GM21360 (cell line): ENCODE data around the gene MTMR1.

Source experiments
- ATAC-seq: cut with Tn5 transposase; IDR thresholded peaks from one replicate; pipeline ENCODE4 v1.9.1; 2021; ENCODE audit warnings: mild to moderate bottlenecking, moderate library complexity; ENCODE audit not compliant: unreplicated experiment

MTMR1 gene

GRCh38 chrX:150696331-150696730 is 3.1 kb downstream of the MTMR1 start:
- ATAC-seq: no peak

DNA sequence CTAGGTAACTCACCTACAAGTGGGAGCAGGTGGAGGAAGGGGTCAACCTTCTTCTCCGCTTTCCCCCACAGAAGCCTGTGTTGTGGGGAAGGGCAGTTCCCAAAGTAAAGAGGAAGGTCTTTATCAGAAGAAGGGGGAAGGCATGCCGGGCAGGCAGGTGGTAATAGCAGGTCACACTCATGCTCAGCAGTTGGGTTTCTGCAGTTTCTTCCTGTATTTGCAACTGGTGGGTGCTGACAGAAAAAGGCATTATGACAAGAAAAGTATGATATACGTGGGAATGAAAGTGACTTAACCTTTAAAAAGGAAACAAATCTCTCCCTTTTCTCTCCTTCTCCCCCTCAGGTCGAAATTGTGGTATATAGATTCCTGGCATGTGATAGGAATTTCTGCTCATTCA is 3.7 kb downstream of the MTMR1 start:
- no peak for ATAC-seq

GRCh38 chrX:150697641-150698040 is 4.4 kb downstream of the MTMR1 start:
- no peak for ATAC-seq

DNA sequence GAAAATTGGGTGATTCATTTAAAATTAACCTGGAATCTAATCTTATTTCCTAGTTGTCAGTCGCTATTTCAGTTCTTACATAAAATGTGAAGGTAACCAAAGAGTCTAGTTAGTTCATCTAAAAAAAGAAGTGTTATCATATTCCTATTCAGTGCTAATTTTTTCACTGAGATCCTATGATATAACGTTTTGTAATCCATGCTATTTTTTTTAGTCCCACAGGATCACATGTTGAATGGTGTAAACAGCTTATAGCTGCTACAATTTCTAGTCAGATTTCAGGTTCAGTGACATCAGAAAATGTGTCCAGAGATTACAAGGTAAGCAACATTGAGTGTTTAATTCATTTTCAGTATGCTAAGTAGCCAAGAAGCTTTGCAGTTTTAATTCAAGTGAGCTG is 5.8 kb downstream of the MTMR1 start:
- ATAC-seq: no peak

DNA sequence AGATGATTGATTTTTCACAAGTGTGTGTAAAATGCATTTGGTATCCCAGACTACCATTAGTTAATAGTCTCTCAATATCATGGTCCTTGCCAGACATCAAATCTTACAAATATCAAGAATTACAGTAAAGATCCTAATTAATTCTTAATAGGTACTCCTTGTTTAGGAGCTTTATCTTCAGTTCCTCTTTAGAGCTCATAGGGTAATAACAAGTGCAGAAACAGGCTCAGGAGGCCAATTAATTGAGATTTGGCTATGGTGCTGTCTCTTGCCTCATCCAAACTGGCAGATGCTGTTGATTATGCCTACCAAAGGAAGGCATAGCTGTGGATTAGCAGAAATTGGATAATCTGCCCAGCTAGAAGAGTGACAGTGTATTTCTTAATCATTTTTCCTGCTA is 6.9 kb downstream of the MTMR1 start:
- ATAC-seq: no peak

GRCh38 chrX:150701377-150701776 is 8.2 kb downstream of the MTMR1 start:
- no peak for ATAC-seq

DNA sequence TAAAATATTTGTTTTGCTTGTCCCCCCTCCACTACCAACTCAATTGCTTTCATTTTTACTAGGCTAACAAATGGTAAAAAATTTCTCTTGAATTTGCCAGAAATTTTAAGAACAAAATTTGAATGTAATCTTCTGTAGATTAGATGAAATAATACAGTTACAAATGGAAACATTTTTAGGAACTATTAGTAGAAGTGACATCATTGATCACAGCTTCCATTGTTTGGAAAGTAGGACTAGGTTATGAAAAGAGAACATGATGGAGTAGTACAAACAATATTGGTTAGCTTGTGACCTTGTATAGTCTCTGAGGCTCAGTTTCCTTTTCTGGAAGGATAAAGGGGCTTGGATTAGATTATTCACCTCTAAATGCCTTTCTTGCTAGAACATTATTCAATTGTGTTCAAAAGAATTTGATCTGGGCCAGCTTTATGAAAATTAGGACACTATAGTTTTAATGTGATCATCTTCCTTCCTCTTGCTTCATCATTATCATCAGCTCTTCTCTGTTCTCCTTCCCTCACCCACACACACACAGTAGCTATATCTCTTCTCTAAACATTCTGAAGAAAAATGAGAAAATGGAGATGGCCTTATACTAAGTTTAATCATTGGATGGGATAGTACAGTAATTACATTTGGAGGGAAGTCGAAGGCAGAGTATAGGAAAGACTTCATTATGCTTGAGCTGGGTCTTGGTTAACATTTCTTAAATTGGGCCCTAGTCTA is 9.9 kb downstream of the MTMR1 start:
- ATAC-seq: no peak

DNA sequence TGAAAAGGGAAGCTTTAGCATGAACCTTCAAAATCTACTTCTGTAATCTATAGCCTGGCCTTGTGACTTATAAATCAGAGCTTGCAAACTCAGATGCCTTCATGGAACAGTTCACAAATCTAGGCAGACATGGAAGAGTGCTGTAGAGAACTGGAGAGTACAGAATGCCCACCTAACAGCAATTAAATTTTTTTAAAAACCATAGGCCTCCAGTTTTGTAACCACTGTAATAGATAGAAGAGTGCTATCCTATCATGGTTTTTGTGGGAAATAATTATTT is 10.4 kb downstream of the MTMR1 start:
- no peak for ATAC-seq

DNA sequence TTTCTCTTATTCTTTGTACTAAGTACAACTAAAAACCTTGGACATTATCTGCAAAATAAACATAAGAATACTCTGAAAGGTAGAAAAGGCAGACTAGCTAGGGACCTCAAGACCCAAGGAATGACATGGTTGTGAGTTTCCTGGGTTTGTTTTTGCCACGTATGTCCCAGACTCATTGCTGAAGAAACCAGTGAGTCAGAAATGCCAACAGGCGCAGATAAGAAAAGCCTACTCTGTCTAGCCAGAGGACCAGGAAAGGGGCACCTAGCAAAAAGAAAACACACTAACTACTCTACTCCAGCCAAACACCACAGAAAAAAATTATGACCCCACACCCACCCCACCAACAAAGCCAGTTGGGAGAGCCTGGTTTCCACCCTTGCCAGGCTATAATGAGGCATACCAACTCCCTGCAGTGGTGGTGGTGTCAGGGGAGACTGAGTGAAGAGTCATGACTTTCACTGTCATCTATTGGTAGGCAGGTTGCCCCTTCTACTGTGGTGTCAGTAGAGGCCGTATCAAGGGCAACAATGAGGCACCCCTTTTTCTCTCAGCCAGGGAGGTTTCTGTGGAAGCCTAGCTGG is 10.9 kb downstream of the MTMR1 start:
- no peak for ATAC-seq

- no peak for ATAC-seq
Observed at GRCh38 chrX:150712619-150713018, 19.4 kb downstream of the MTMR1 start.

DNA sequence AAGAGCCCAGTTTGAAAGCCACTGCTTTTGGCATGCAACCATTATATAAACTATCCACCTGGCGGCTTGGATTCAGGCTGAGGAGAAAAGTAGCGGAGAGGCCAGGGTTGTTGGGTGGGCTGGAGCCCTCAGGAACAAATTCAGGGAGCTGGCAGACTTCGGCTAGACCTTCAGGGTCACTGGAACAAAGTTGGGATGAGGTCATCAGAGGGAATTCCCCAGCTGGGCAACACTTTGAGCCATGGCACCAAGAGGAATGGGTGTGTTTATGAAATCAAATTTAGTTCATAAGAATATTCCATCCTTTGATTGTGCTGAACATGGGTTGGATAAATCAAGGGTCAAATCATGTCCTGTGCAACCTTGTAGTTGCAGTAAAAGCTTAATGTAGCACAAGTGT is 22.0 kb downstream of the MTMR1 start:
- ATAC-seq: no peak

DNA sequence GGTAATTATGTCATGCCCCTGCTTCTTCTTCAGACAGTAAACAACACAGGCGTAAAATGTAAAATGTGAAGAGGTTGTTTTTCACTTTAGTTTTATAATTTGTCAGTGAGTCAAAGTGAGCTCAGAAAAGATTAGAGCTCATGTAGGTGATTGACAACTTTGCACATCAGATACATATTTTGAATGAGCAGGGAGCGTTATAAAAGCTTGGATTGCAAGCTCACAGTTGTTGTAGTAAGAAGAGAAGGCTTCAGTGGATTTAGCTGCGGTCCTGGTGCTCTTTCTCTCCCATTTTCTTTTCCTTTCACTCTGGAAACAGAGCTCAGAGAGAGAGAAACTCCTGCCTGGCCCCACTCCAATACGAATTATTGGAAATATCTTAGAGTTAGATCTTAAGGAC is 26.4 kb downstream of the MTMR1 start:
- no peak for ATAC-seq

- no peak for ATAC-seq
Observed at GRCh38 chrX:150729956-150730355, 36.8 kb downstream of the MTMR1 start.

DNA sequence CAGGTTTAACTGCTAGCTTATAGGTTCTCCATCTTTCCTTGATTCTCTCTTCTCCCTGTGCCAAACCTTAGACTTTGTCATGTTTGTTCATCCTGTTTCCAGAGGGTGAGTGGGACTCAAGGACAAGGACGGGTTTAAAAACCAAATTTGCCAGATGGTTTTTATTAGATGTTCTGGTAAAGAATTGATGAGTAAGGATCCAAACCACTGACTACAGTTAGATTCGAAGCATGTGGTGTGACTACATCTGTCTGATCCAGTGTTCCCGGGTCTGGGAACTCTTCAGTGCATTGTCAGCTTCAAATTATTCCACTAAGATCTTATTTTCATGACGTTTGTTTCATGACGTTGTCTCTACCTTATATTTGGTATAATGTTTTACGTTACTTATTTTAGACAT is 37.5 kb downstream of the MTMR1 start:
- no peak for ATAC-seq

GRCh38 chrX:150731795-150732194 is 38.6 kb downstream of the MTMR1 start:
- no peak for ATAC-seq

DNA sequence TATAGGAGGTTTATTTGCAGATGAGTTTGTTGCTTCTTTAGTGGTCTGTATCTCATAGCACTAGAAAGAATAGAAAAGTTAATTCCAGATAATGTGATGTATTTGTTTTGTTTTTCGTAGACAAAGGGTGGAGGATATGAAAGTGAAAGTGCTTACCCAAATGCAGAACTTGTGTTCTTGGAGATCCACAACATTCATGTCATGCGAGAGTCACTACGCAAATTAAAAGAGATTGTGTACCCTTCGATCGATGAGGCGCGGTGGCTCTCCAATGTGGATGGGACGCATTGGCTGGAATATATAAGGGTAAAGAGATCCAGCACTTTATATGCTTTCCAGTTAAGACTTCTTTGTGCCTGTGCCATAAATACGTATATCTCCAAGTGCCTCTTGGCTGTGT is 43.3 kb downstream of the MTMR1 start:
- peak; percentile 51 for ATAC-seq

- ATAC-seq: no peak
Observed at GRCh38 chrX:150752124-150752523, 58.9 kb downstream of the MTMR1 start.

DNA sequence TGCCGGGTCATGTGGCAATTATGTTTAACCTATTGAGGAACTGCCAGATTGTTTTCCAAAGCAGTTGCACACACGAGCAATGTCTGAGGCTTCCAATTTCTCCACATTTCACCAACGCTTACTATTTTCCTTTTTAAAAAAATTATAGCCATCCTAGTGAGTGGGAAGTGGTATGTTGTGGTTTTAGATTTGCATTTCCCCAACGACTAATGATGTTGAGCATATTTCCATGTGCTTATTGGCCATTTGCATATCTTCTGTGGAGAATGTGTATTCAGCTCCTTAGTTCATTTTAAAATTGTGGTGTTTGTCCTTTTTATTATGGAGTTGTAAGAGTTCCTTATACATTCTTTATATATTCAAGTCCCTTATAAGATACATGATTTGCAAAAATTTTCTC is 60.2 kb downstream of the MTMR1 start:
- ATAC-seq: no peak

DNA sequence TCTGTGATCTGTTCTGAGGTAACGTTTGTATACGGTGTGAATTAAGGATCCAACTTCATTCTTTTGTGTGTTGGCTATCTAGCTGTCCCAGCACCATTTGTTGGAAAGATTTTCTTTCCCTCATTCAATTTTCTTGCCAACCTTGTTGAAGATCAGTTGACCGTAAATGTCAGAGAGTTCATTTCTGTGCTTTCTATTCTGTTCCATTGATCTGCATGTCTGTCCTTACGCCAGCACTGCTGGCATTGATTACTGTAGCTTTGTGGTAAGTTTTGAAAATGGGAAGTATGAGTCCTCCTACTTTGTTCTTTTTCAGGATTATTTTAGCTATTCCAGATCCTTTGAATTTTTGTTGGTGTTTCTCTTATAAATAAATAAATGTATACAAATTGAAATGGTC is 60.8 kb downstream of the MTMR1 start:
- no peak for ATAC-seq

- no peak for ATAC-seq
Observed at GRCh38 chrX:150757371-150757770, 64.2 kb downstream of the MTMR1 start.

- no peak for ATAC-seq
Observed at GRCh38 chrX:150759568-150760416, 66.6 kb downstream of the MTMR1 start.

- no peak for ATAC-seq
Observed at GRCh38 chrX:150761176-150761818, 68.1 kb downstream of the MTMR1 start.
